Glutamatergic neuron (in vitro differentiated cells): ENCODE results near the gene FGF14. TPM values are rescaled to one million over a fixed set of nuclear protein-coding genes. Genes with fewer than 3 reads are reported as not detected.

Experiments used
- DNase-seq: peaks from one replicate; pipeline ENCODE4 v3.0.0; 2022
- H3K27ac Mint-ChIP-seq: one replicate; pipeline ENCODE4 v1.8.0; 2020; ENCODE audit warnings: mild to moderate bottlenecking, mixed read lengths, inconsistent platforms; ENCODE audit not compliant: unreplicated experiment
- H3K27me3 Mint-ChIP-seq: one replicate; pipeline ENCODE4 v1.8.0; 2020; ENCODE audit warnings: mild to moderate bottlenecking, moderate library complexity, mixed read lengths, inconsistent platforms; ENCODE audit not compliant: unreplicated experiment
- H3K36me3 Mint-ChIP-seq: one replicate; pipeline ENCODE4 v1.8.0; 2020; ENCODE audit warnings: mild to moderate bottlenecking, mixed read lengths, inconsistent platforms; ENCODE audit not compliant: unreplicated experiment
- H3K4me1 Mint-ChIP-seq: one replicate; pipeline ENCODE4 v1.8.0; 2020; ENCODE audit warnings: mild to moderate bottlenecking, low read depth, mixed read lengths, inconsistent platforms; ENCODE audit not compliant: unreplicated experiment
- H3K4me3 Mint-ChIP-seq: one replicate; pipeline ENCODE4 v1.8.0; 2020; ENCODE audit warnings: mild to moderate bottlenecking, mixed read lengths, inconsistent platforms; ENCODE audit not compliant: unreplicated experiment
- H3K9me3 Mint-ChIP-seq: one replicate; pipeline ENCODE4 v1.8.0; 2020; ENCODE audit warnings: mild to moderate bottlenecking, moderate library complexity, mixed read lengths, inconsistent platforms; ENCODE audit not compliant: unreplicated experiment
- total RNA-seq: library from RNA; stranded (reverse); fragmentation: NEBNext Ultra II Directional; extraction: Animal tissue kit (Norgen Biotek cat#: 25700); gene quantifications from one replicate; pipeline ENCODE4 v1.2.1, GENCODE V29; 2021; ENCODE audit not compliant: unreplicated experiment
- TF ChIP-seq, protein P1 (sequence below): fragments of 200-600 bp; sonication (generic); IDR thresholded peaks from one replicate; pipeline ENCODE4 v1.5.0; 2021; ENCODE audit not compliant: partially characterized antibody, unreplicated experiment

The FGF14 gene
- total RNA-seq, 1 donor from 2014 or later, result 17.8 TPM

GRCh38 chr13:102147353-102147752 lies 254.5 kb downstream of the FGF14 start:
- Mint-ChIP-seq H3K36me3 (no peaks in the 10 kb centered on the region), H3K27ac (no peak overlapping the region), H3K9me3 (no peaks in the 10 kb centered on the region), H3K27me3 (no peaks in the 10 kb centered on the region), H3K4me1 (peaks cover 3% of the 10 kb centered on the region), H3K4me3 (no peak overlapping the region)
- TF ChIP-seq, protein P1, sequence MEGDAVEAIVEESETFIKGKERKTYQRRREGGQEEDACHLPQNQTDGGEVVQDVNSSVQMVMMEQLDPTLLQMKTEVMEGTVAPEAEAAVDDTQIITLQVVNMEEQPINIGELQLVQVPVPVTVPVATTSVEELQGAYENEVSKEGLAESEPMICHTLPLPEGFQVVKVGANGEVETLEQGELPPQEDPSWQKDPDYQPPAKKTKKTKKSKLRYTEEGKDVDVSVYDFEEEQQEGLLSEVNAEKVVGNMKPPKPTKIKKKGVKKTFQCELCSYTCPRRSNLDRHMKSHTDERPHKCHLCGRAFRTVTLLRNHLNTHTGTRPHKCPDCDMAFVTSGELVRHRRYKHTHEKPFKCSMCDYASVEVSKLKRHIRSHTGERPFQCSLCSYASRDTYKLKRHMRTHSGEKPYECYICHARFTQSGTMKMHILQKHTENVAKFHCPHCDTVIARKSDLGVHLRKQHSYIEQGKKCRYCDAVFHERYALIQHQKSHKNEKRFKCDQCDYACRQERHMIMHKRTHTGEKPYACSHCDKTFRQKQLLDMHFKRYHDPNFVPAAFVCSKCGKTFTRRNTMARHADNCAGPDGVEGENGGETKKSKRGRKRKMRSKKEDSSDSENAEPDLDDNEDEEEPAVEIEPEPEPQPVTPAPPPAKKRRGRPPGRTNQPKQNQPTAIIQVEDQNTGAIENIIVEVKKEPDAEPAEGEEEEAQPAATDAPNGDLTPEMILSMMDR, result no peak
- no peak for DNase-seq

GRCh38 chr13:102145750-102146149 lies 256.1 kb downstream of the FGF14 start:
- Mint-ChIP-seq H3K36me3 (no peaks in the 10 kb centered on the region), H3K27ac (no peak overlapping the region), H3K9me3 (no peaks in the 10 kb centered on the region), H3K27me3 (no peaks in the 10 kb centered on the region), H3K4me3 (no peak overlapping the region), H3K4me1 (peaks cover 6% of the 10 kb centered on the region)
- no peak for DNase-seq
- TF ChIP-seq, protein P1, result no peak

GRCh38 chr13:102142473-102142826 lies 259.4 kb downstream of the FGF14 start:
- TF ChIP-seq, protein P1, result no peak
- H3K4me3 Mint-ChIP-seq, result no peak overlapping the region
- H3K36me3 Mint-ChIP-seq, result no peaks in the 10 kb centered on the region

GRCh38 chr13:102141625-102142472 lies 260.0 kb downstream of the FGF14 start:
- Mint-ChIP-seq H3K36me3 (no peaks in the 10 kb centered on the region), H3K9me3 (no peaks in the 10 kb centered on the region), H3K4me3 (no peak overlapping the region), H3K4me1 (peaks cover 3% of the 10 kb centered on the region), H3K27me3 (no peaks in the 10 kb centered on the region), H3K27ac (no peak overlapping the region)
- TF ChIP-seq, protein P1, result peak; percentile 93
- DNase-seq, result no peak

More at GRCh38 chr13:102142473-102142826, 259.4 kb downstream of the FGF14 start:
- Mint-ChIP-seq H3K4me1 (peaks cover 3% of the 10 kb centered on the region), H3K27me3 (no peaks in the 10 kb centered on the region), H3K27ac (no peak overlapping the region), H3K9me3 (no peaks in the 10 kb centered on the region)
- no peak for DNase-seq

- no peak for DNase-seq
- Mint-ChIP-seq H3K36me3 (no peaks in the 10 kb centered on the region), H3K27ac (no peak overlapping the region), H3K9me3 (no peaks in the 10 kb centered on the region), H3K4me1 (peaks cover 3% of the 10 kb centered on the region), H3K4me3 (no peak overlapping the region), H3K27me3 (no peaks in the 10 kb centered on the region)
- TF ChIP-seq, protein P1, result no peak
Measured at GRCh38 chr13:102139626-102140025, 262.2 kb downstream of the FGF14 start.
